Spinal cord (tissue), 10 donors: ENCODE measurements around the gene TM7SF2. TPM values are rescaled to one million over a fixed set of nuclear protein-coding genes. Genes with fewer than 3 reads are reported as not detected.
A peak's percentile ranks its signal among the peaks of the same experiment; 100 is the strongest.
"Not testable (repeated sequence)": the region's sequence is repeated elsewhere in the genome, so short reads cannot be mapped to it uniquely, and the experiment has no call there.

Source experiments
- DNase-seq, 6 donors: peaks; one replicate each; pipeline versions ENCODE4 v3.0.0 to v3.0.0-alpha.2; 2013 to 2015; ENCODE audit warnings: low spot score in 6 of 6, low read depth in 4 of 6
- H3K27ac ChIP-seq: one replicate; pipeline ENCODE4 v1.5.1; 2013; ENCODE audit warnings: low read depth, low read length, control low read depth
- H3K27me3 ChIP-seq: one replicate; pipeline ENCODE4 v1.6.1; 2013; ENCODE audit warnings: low read length; ENCODE audit not compliant: control insufficient read depth, insufficient read depth
- H3K36me3 ChIP-seq: one replicate; pipeline ENCODE4 v1.6.1; 2013; ENCODE audit warnings: low read length; ENCODE audit not compliant: control insufficient read depth, insufficient read depth
- H3K4me1 ChIP-seq: one replicate; pipeline ENCODE4 v1.6.1; 2013; ENCODE audit warnings: low read length; ENCODE audit not compliant: control insufficient read depth, insufficient read depth
- H3K4me3 ChIP-seq: one replicate; pipeline ENCODE4 v1.5.1; 2013; ENCODE audit warnings: low read depth, low read length, control low read depth
- H3K9me3 ChIP-seq: one replicate; pipeline ENCODE4 v1.6.1; 2013; ENCODE audit warnings: low read length; ENCODE audit not compliant: control insufficient read depth, insufficient read depth
- WGBS: methylation state at CpG from one replicate; pipeline ENCODE4 v1.1.5; 2013; ENCODE audit warnings: missing lambda C conversion rate; ENCODE audit not compliant: insufficient coverage; 5-methylcytosine and 5-hydroxymethylcytosine counted together
- polyA plus RNA-seq, 2 donors: library from polyadenylated mRNA; unstranded; fragments of 120-200 nt; gene quantifications; one replicate each; pipeline ENCODE4 v1.2.1, GENCODE V29; 2013; ENCODE audit not compliant: insufficient read length in 2 of 2
- total RNA-seq, 2 donors: library from RNA; depleted of rRNA in 1 of 2; stranded (reverse); fragments of 120-200 nt in 1 of 2; fragments of >200 nt in 1 of 2; gene quantifications; one replicate each; pipeline versions ENCODE4 v1.2.3 to v1.2.4, GENCODE V29; 2013 to 2014
- donor health status: healthy.

The TM7SF2 gene
- total and polyA plus RNA-seq, 4 donors, result 46.6 to 118 (median 83.2) TPM

DNA sequence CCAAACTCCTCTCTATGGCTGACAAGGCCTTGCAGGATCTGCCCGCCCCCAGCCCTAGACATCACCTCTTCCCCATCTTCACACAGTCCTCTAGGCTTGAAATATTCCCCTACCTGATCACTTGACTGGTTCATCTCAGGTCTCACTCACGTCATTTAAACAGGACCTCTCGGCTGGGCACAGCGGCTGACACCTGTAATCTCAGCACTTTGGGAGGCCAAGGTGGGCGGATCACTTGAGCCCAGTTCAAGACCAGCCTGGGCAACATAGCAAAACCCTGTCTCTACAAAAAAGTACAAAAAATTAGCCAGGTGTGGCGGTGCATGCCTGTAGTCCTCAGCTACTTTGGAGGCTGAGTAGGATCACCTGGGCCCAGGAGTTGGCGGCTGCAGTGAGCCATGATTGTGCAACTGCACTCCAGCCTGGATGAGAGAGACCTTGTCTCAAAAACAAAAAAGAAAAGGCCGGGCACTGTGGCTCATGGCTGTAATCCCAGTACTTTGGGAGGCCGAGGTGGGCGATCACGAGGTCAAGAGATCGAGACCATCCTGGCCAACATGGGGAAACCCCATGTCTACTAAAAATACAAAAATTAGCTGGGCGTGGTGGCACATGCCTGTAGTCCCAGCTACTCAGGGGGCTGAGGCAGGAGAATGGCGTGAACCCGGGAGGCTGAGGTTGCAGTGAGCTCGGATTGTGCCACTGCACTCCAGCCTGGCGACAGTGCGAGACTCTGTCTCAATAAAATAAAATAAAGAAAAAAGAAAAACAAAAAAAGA lies 7.4 kb downstream of the TM7SF2 start:
- H3K27me3 ChIP-seq, H3K4me3 ChIP-seq, H3K27ac ChIP-seq, H3K9me3 ChIP-seq, DNase-seq: not testable (repeated sequence)
- peaks cover 56% of the 10 kb centered on the region for H3K4me1 ChIP-seq
- H3K36me3 ChIP-seq, result peaks cover 57% of the 10 kb centered on the region
- WGBS, result 95% methylated on average over 12 of the region's 18 CpGs

DNA sequence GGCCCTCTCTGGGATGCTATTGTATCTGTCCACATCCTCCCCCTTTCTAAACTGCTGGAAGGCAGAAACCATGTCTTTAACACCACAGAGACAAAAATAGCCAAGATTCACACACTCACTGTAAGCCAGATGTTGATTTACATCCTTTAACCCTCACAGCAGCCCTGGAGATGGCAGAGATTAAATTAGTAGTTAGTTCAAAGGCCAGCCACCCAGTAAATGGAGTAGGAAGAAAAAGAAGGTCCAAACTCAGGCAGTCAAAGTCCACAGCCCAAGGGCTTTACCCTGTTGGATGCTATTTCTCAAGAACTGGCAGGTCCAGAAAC lies 8.0 kb downstream of the TM7SF2 start:
- Histone ChIP-seq H3K4me1 (peaks cover 50% of the 10 kb centered on the region), H3K4me3 (no peak overlapping the region), H3K27me3 (no peaks in the 10 kb centered on the region), H3K27ac (no peak overlapping the region), H3K36me3 (peaks cover 54% of the 10 kb centered on the region), H3K9me3 (no peaks in the 10 kb centered on the region)
- no peak for DNase-seq

DNA sequence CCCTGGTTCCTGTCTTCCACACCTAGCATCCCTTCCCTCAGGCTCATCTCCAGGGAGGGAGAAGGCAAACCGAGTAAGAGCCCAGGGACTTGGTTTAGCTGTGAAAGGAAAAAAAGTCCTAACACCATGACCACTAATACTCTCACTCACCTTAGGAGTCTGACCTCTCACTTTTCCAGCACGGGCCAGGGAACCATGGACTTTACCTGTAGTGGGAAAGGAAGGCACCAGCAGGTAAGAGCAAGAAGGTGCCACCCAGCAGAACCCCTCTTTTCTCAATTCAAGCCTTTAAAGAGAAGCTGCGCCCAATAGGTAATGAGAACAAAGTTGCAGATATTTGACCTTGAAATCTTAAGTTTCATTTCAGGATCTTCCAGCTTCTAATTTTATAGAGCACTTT lies 9.2 kb downstream of the TM7SF2 start:
- H3K9me3 ChIP-seq, result no peaks in the 10 kb centered on the region
- no peak for DNase-seq
- no peak overlapping the region for H3K4me3 ChIP-seq
- peaks cover 38% of the 10 kb centered on the region for H3K4me1 ChIP-seq
- peaks cover 53% of the 10 kb centered on the region for H3K36me3 ChIP-seq
- 80% methylated on average over 1 of the region's 3 CpGs for WGBS
- no peak overlapping the region for H3K27ac ChIP-seq
- H3K27me3 ChIP-seq, result no peaks in the 10 kb centered on the region

GRCh38 chr11:65121447-65121864 lies 9.8 kb downstream of the TM7SF2 start:
- WGBS, result 5% methylated on average over 22 of the region's 22 CpGs
- DNase-seq, result no peak
- H3K27me3 ChIP-seq, result no peaks in the 10 kb centered on the region
- H3K4me1 ChIP-seq, result peaks cover 32% of the 10 kb centered on the region
- H3K27ac ChIP-seq, result peak overlapping the region; percentile 91
- no peaks in the 10 kb centered on the region for H3K9me3 ChIP-seq
- H3K36me3 ChIP-seq, result peaks cover 53% of the 10 kb centered on the region
- peak overlapping the region; percentile 97 for H3K4me3 ChIP-seq

DNA sequence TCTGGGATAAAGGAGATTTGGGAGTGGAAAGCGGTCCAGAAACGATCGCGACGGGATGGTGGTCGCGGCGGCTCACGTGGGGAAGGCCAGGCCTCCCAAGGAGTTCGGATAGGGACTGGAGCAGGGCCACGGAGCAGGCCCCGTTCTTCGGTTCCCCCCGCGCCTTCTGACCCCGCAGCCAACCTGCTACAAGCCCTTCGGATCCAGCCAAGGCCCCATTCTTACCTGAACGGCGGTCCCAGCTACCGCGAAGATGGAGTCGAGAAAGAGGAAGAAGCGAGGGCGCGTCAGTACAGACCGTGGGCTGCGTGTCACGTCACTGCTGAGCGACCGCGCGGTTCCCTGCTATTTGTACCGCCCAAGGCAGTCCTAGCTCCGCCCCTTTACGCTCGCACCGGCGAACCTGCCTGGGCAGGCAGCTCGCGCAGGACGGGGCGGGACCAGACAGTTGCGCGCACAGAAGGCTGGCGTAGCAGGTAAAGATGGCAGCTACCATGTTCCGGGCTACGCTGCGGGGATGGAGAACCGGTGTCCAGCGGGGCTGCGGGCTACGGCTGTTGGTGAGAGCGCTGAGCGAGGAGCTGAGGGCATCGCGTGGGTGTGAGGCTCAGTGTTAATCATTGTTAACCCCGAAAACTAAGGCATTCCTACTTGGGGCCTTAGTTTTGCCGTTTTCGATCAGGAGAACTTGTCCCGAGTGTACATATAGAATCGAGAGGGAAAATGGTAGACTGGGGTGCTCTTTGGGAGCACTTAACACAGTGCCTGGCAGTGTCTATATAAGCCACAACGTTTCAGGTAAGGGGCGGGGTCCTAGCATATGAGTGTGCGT lies 10.4 kb downstream of the TM7SF2 start, which contains the start of the genes FAU and MRPL49:
TSS of gene FAU (minus strand) at position 270 of the 832 bp plus-strand sequence. CDS start 321 bp downstream, outside the sequence.
TSS of gene MRPL49 (plus strand) at position 457 of the 832 bp plus-strand sequence. CDS start at position 483, 26 bp downstream.
- Histone ChIP-seq H3K36me3 (peaks cover 53% of the 10 kb centered on the region), H3K4me3 (peak within 1 kb of the TSS; percentile 97), H3K4me1 (peaks cover 26% of the 10 kb centered on the region), H3K27me3 (no peaks in the 10 kb centered on the region), H3K9me3 (no peaks in the 10 kb centered on the region), H3K27ac (peak within 1 kb of the TSS; percentile 91)
- DNase-seq, result peak; percentile 89 to 99 (median 92)
- WGBS, result under 1% methylated on average over 61 of the region's 64 CpGs

DNA sequence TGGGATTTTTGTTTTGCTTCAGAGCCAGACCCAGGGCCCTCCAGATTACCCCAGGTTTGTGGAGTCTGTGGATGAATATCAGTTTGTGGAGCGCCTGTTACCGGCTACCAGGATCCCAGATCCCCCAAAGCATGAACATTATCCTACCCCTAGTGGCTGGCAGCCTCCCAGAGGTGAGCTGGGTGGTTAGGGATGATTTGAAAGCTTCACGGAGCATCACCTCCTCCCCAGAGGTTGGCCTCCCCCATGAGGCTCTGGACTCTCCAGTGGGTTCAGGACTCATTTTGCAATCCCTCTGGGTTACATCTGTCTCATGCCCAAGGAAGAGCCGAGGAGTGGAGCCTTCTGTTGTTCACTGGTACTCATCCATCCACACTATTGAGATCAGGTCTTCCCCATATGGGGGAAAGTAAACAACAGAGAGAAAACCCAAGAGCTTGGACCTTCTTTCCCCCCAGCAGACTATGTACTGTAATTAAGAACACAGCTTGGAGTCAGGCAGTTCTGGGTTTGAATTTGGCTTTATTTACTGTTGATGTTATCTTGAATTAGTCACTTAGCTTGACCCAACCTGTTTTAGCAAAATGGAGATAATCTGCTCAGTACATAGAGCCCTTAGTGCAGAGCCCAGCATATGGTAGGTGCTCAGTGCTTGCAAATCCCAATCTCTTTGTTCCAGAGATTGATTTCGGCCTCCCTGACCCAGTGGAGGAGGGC lies 13.0 kb downstream of the TM7SF2 start:
- DNase-seq, result no peak
- no peak overlapping the region for H3K27ac ChIP-seq
- WGBS, result 100% methylated on average over 2 of the region's 5 CpGs

GRCh38 chr11:65125197-65126056 lies 13.8 kb downstream of the TM7SF2 start:
- H3K4me3 ChIP-seq, result no peak overlapping the region
- no peak overlapping the region for H3K27ac ChIP-seq
- no peaks in the 10 kb centered on the region for H3K9me3 ChIP-seq
- H3K4me1 ChIP-seq, result peaks cover 16% of the 10 kb centered on the region
- H3K36me3 ChIP-seq, result peaks cover 61% of the 10 kb centered on the region
- no peaks in the 10 kb centered on the region for H3K27me3 ChIP-seq
- 94% methylated on average over 9 of the region's 12 CpGs for WGBS
- no peak for DNase-seq

More for the DNA sequence above, 13.0 kb downstream of the TM7SF2 start:
- Histone ChIP-seq H3K4me1 (peaks cover 16% of the 10 kb centered on the region), H3K9me3 (no peaks in the 10 kb centered on the region), H3K27me3 (no peaks in the 10 kb centered on the region), H3K4me3 (no peak overlapping the region), H3K36me3 (peaks cover 61% of the 10 kb centered on the region)

GRCh38 chr11:65126624-65127274 lies 15.1 kb downstream of the TM7SF2 start:
- 88% methylated on average over 4 of the region's 6 CpGs for WGBS
- Histone ChIP-seq H3K4me1 (peaks cover 6% of the 10 kb centered on the region), H3K27me3 (no peaks in the 10 kb centered on the region), H3K36me3 (peaks cover 71% of the 10 kb centered on the region), H3K9me3 (no peaks in the 10 kb centered on the region), H3K27ac (no peak overlapping the region), H3K4me3 (no peak overlapping the region)
- no peak for DNase-seq
